Esophagus muscularis mucosa (tissue), 4 donors: Measurements from ENCODE around the gene CD302.

ENCODE experiments used
- EP300 ChIP-seq: sonication (generic); formaldehyde crosslinking; IDR thresholded peaks from one replicate; pipeline ENCODE4 v1.6.1; 2017; ENCODE audit warnings: antibody characterized with exemption
- POLR2A ChIP-seq: fragments of 450-650 bp; IDR thresholded peaks from one replicate; pipeline ENCODE4 v1.6.1; 2017; ENCODE audit warnings: antibody characterized with exemption, moderate library complexity, mild to moderate bottlenecking, low read depth
- POLR2AphosphoS5 ChIP-seq, 2 donors: sonication (generic); formaldehyde crosslinking; IDR thresholded peaks; one replicate each; pipeline ENCODE4 v1.6.1; 2017; ENCODE audit warnings: antibody characterized with exemption in 2 of 2
- TF ChIP-seq, protein P1 (sequence below), 3 experiments: fragments of 200-600 bp in 2 of 3; fragments of 450-650 bp in 1 of 3; sonication (generic) in 2 of 3; IDR thresholded peaks; one replicate each; pipeline ENCODE4 v1.5.1; 2017 to 2019; ENCODE audit warnings: antibody characterized with exemption in 3 of 3, mild to moderate bottlenecking in 2 of 3, moderate library complexity in 1 of 3

GRCh38 chr2:159832026-159832425 lies 34.0 kb upstream of the CD302 start:
- TF ChIP-seq, protein P1, sequence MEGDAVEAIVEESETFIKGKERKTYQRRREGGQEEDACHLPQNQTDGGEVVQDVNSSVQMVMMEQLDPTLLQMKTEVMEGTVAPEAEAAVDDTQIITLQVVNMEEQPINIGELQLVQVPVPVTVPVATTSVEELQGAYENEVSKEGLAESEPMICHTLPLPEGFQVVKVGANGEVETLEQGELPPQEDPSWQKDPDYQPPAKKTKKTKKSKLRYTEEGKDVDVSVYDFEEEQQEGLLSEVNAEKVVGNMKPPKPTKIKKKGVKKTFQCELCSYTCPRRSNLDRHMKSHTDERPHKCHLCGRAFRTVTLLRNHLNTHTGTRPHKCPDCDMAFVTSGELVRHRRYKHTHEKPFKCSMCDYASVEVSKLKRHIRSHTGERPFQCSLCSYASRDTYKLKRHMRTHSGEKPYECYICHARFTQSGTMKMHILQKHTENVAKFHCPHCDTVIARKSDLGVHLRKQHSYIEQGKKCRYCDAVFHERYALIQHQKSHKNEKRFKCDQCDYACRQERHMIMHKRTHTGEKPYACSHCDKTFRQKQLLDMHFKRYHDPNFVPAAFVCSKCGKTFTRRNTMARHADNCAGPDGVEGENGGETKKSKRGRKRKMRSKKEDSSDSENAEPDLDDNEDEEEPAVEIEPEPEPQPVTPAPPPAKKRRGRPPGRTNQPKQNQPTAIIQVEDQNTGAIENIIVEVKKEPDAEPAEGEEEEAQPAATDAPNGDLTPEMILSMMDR (IDR thresholded peaks at IDR 0.05) = no peak
- no peak for TF ChIP-seq POLR2A
- TF ChIP-seq POLR2AphosphoS5 (IDR thresholded peaks at IDR 0.05) = no peak
- TF ChIP-seq EP300 = no peak
